NCI-H187 treated with DMSO at 0.1 percent for 48 hours (cell line): ENCODE measurements around the gene GPR33.
"Not testable (repeated sequence)": the region's sequence is repeated elsewhere in the genome, so short reads cannot be mapped to it uniquely, and the experiment has no call there.

ENCODE experiments used
- DNase-seq: peaks from one replicate; lab custom pipeline; 2025; lab: John Stamatoyannopoulos, UW

The GPR33 gene

GRCh38 chr14:31461545-31461944, 26.3 kb downstream of the GPR33 start:
- no peak for DNase-seq

GRCh38 chr14:31457665-31458659, 29.9 kb downstream of the GPR33 start:
- DNase-seq, result no peak

- peak; percentile 67 for DNase-seq
Observed at GRCh38 chr14:31456841-31457664, 30.8 kb downstream of the GPR33 start, which contains the start of gene DTD2. TSS of gene DTD2 (minus strand) at chr14:31457506. CDS start at chr14:31457393, 113 bp downstream.

GRCh38 chr14:31449971-31450610, 37.7 kb downstream of the GPR33 start:
- no peak for DNase-seq

DNA sequence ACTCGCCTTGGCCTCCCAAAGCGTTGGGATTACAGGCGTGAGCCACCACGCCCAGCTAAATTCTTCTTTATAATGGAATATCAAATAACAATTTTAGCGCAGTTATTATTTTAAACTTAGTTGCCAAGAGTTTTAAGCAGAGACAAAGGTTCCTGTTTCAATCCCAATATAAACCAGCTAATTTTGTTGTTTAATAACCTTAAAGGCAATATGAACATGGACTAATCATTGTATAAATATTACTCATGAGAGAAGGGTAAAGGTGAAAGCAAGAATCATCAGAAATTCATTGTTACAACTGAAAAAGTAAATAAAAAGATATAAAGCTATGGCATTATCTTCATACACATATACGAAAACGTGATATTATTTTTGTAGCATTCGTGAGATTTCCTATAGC, 38.7 kb downstream of the GPR33 start:
- no peak for DNase-seq

DNA sequence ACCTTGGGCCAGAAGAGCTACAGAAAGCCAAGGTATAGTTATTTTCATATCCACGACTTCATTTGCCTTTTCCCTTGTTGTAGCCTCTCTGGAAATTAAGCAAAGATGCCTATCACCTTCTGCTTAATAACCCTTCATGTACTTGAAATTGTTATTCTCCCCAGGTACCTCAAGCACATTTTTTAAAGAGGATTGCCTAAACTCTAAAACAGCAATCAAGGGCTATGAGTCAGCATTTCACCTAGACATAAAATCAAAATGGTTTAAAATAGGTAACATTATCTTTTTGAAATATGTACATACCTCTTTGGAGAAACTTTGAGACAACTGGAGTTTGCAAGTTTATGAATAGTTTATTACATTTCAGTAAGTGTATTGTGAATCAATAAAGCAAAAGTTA, 42.1 kb downstream of the GPR33 start:
- no peak for DNase-seq

- DNase-seq, result no peak
Observed at GRCh38 chr14:31442284-31442683, 45.6 kb downstream of the GPR33 start.

GRCh38 chr14:31441273-31442111, 46.3 kb downstream of the GPR33 start:
- no peak for DNase-seq

DNA sequence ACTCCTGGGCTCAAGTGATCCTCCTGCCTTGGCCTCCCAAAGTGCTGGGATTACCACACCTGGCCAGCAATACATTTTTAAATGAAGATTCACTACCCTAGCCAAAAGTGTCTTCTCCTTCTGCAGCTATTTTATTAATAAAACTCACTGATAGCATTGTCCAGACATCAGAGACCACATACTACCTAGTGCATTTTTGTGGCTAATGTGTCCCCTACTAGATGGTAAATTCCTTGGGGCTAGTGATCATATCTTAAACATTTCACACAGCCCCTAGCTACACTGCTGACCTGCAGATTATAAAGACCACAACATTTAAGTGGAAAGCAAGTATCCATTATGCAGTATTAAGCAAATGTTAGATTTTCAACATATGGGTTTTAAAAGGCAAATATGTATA, 47.6 kb downstream of the GPR33 start:
- DNase-seq, result no peak

DNA sequence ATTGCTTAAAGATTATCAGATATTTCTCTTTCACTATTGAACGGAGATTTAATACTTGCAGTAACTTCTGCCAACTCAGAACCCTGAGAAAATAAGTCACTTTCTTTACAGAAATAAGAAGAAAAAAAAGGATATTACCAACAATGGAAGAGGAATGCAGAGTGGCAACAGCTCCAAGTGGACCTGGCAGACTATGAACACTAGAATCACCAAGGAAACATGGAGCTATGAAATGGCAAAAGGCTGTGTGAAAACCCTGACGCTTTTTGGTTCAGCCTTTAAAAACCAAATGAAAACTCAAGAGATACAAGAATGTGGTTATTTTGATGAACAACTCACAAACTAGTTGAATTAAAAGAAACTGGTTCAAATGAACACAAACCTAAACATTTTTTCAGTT, 48.3 kb downstream of the GPR33 start:
- no peak for DNase-seq

- not testable (repeated sequence) for DNase-seq
Observed at GRCh38 chr14:31437045-31437691, 50.7 kb downstream of the GPR33 start.

DNA sequence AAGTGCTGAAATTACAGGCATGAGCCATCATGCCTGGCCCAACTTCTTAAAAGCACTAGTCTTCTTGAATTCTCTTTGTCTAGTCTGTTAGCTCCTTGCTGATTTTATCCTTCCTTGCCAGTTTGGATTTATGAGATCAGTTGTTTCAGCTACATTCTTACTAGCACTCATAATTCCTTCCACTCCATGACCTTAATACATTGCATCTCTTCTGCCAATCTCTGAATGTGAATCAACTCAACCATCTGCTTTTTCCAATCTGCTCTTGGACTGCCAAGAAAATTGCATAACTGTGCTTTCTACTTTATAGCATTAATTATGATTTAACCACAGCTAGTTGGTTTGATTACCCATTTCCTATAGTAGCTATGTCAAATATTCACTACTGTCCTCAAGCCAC, 52.6 kb downstream of the GPR33 start:
- DNase-seq, result no peak
